H9 (cell line): ENCODE data around the gene REEP3. TPM values are rescaled to one million over a fixed set of nuclear protein-coding genes. Genes with fewer than 3 reads are reported as not detected.

Experiments
- DNase-seq: peaks from one replicate; pipeline ENCODE4 v3.0.0-alpha.2; 2017
- H2AFZ ChIP-seq: one replicate; pipeline ENCODE4 v1.6.1; 2013; ENCODE audit warnings: mild to moderate bottlenecking, low read length, control low read depth, moderate library complexity
- H2AK5ac ChIP-seq: 2 replicates; pipeline ENCODE4 v1.6.1; 2013; ENCODE audit warnings: low read length, control low read depth, mixed read lengths; ENCODE audit not compliant: insufficient read length
- H2BK120ac ChIP-seq: one replicate; pipeline ENCODE4 v1.6.1; 2013; ENCODE audit warnings: low read depth, mild to moderate bottlenecking, low read length, control low read depth, inconsistent platforms; ENCODE audit not compliant: poor library complexity, severe bottlenecking
- H2BK12ac ChIP-seq: 2 replicates; pipeline ENCODE4 v1.6.1; 2013; ENCODE audit warnings: low read length, control low read depth, mixed read lengths, low read depth; ENCODE audit not compliant: insufficient read length
- H2BK15ac ChIP-seq: 2 replicates; pipeline ENCODE4 v1.6.1; 2013; ENCODE audit warnings: low read depth, low read length, control low read depth
- H2BK20ac ChIP-seq: one replicate; pipeline ENCODE4 v1.6.1; 2013; ENCODE audit warnings: low read depth, mild to moderate bottlenecking, low read length, control low read depth, inconsistent platforms; ENCODE audit not compliant: poor library complexity, severe bottlenecking
- H2BK5ac ChIP-seq: 2 replicates; pipeline ENCODE4 v1.6.1; 2013; ENCODE audit warnings: low read length, control low read depth, mixed read lengths; ENCODE audit not compliant: insufficient read length
- H3K14ac ChIP-seq: 2 replicates; pipeline ENCODE4 v1.6.1; 2013; ENCODE audit warnings: low read length, control low read depth; ENCODE audit not compliant: insufficient read depth
- H3K18ac ChIP-seq: 2 replicates; pipeline ENCODE4 v1.6.1; 2013; ENCODE audit warnings: low read depth, mild to moderate bottlenecking, mixed read lengths, low read length, control low read depth; ENCODE audit not compliant: insufficient read length
- H3K23ac ChIP-seq: 2 replicates; pipeline ENCODE4 v1.6.1; 2013; ENCODE audit warnings: low read length, control low read depth, mixed read lengths, low read depth; ENCODE audit not compliant: insufficient read length
- H3K23me2 ChIP-seq: 2 replicates; pipeline ENCODE4 v1.6.1; 2013; ENCODE audit warnings: low read depth, mild to moderate bottlenecking, mixed read lengths, low read length, control low read depth; ENCODE audit not compliant: insufficient read length, poor library complexity, severe bottlenecking
- H3K27ac ChIP-seq: 2 replicates; pipeline ENCODE4 v1.5.1; 2013; ENCODE audit warnings: low read length, control low read depth, mixed read lengths, low read depth; ENCODE audit not compliant: insufficient read length
- H3K27me3 ChIP-seq: 2 replicates; pipeline ENCODE4 v1.6.1; 2013; ENCODE audit warnings: low read length, control low read depth, inconsistent platforms; ENCODE audit not compliant: insufficient read depth
- H3K4ac ChIP-seq: 2 replicates; pipeline ENCODE4 v1.6.1; 2013; ENCODE audit warnings: low read depth, mild to moderate bottlenecking, control low read depth, inconsistent platforms, low read length, moderate library complexity
- H3K4me1 ChIP-seq: 2 replicates; pipeline ENCODE4 v1.6.1; 2013; ENCODE audit warnings: low read length, control low read depth, inconsistent platforms; ENCODE audit not compliant: insufficient read depth
- H3K4me2 ChIP-seq: 2 replicates; pipeline ENCODE4 v1.6.1; 2013; ENCODE audit warnings: low read length, control low read depth, mixed read lengths; ENCODE audit not compliant: insufficient read length, insufficient read depth
- H3K56ac ChIP-seq: 2 replicates; pipeline ENCODE4 v1.6.1; 2013; ENCODE audit warnings: low read depth, mild to moderate bottlenecking, mixed read lengths, low read length, control low read depth; ENCODE audit not compliant: insufficient read length
- H3K79me1 ChIP-seq: 2 replicates; pipeline ENCODE4 v1.6.1; 2013; ENCODE audit warnings: low read depth, mild to moderate bottlenecking, moderate library complexity, low read length, control low read depth, inconsistent platforms; ENCODE audit not compliant: insufficient read depth, poor library complexity, severe bottlenecking
- H3K79me2 ChIP-seq: 2 replicates; pipeline ENCODE4 v1.6.1; 2013; ENCODE audit warnings: low read length, control low read depth, inconsistent platforms; ENCODE audit not compliant: insufficient read depth
- H3K9ac ChIP-seq: 2 replicates; pipeline ENCODE4 v1.6.1; 2013; ENCODE audit warnings: low read length, control low read depth, mixed read lengths; ENCODE audit not compliant: insufficient read length; ENCODE audit errors: extremely low read depth
- H3K9me3 ChIP-seq: one replicate; pipeline ENCODE4 v1.6.1; 2013; ENCODE audit warnings: low read depth, low read length, inconsistent platforms; ENCODE audit not compliant: control insufficient read depth
- H3T11ph ChIP-seq: one replicate; pipeline ENCODE4 v1.6.1; 2013; ENCODE audit warnings: mild to moderate bottlenecking, low read length, control low read depth, inconsistent platforms
- H4K20me1 ChIP-seq: one replicate; pipeline ENCODE4 v1.6.1; 2013; ENCODE audit not compliant: control insufficient read depth, insufficient read length, insufficient read depth
- H4K5ac ChIP-seq: 2 replicates; pipeline ENCODE4 v1.6.1; 2013; ENCODE audit warnings: low read depth, mild to moderate bottlenecking, mixed read lengths, low read length, control low read depth; ENCODE audit not compliant: insufficient read length
- H4K8ac ChIP-seq: replicated peaks from 2 replicates; pipeline ENCODE4 v1.6.1; 2013; ENCODE audit warnings: low read length, control low read depth, mixed read lengths, low read depth; ENCODE audit not compliant: insufficient read length
- H4K91ac ChIP-seq: 2 replicates; pipeline ENCODE4 v1.6.1; 2013; ENCODE audit warnings: low read depth, mild to moderate bottlenecking, moderate library complexity, mixed read lengths, low read length, control low read depth; ENCODE audit not compliant: insufficient read length
- H3K27ac Mint-ChIP-seq, 3 experiments: 2 replicates in 2 of 3; 3 replicates in 1 of 3; pipeline ENCODE4 v1.8.0; 2020 to 2021; ENCODE audit warnings: mixed read lengths in 3 of 3, mild to moderate bottlenecking in 1 of 3, moderate library complexity in 1 of 3
- H3K27me3 Mint-ChIP-seq: 2 replicates; pipeline ENCODE4 v1.8.0; 2021; ENCODE audit warnings: low read depth, mild to moderate bottlenecking, moderate library complexity, mixed read lengths
- H3K36me3 Mint-ChIP-seq, 3 experiments: 2 replicates in 2 of 3; 3 replicates in 1 of 3; pipeline ENCODE4 v1.8.0; 2020 to 2021; ENCODE audit warnings: low read depth in 3 of 3, mixed read lengths in 3 of 3; ENCODE audit not compliant: insufficient read depth in 1 of 3
- H3K4me1 Mint-ChIP-seq, 2 experiments: 2 replicates each; pipeline ENCODE4 v1.8.0; 2020; ENCODE audit warnings: mixed read lengths in 2 of 2
- H3K4me3 Mint-ChIP-seq, 2 experiments: 2 replicates in 1 of 2; 3 replicates in 1 of 2; pipeline ENCODE4 v1.8.0; 2020 to 2021; ENCODE audit warnings: mild to moderate bottlenecking in 2 of 2, mixed read lengths in 2 of 2, moderate library complexity in 1 of 2
- H3K9me3 Mint-ChIP-seq, 2 experiments: 2 replicates in 1 of 2; 3 replicates in 1 of 2; pipeline ENCODE4 v1.8.0; 2020; ENCODE audit warnings: mild to moderate bottlenecking in 2 of 2, mixed read lengths in 2 of 2, moderate library complexity in 1 of 2
- WGBS: extraction: QIAGEN DNeasy Blood & Tissue Kit; methylation state at CpG from one replicate; pipeline ENCODE4 v1.1.7; 2013; ENCODE audit warnings: missing lambda C conversion rate, low lambda C conversion rate, mixed read lengths; ENCODE audit not compliant: insufficient read length; ENCODE audit errors: extremely low coverage; 5-methylcytosine and 5-hydroxymethylcytosine counted together
- total RNA-seq: library from RNA; stranded (reverse); gene quantifications from 2 replicates; pipeline ENCODE4 v1.2.1, GENCODE V29; 2021
- TF ChIP-seq, protein P1 (sequence below): fragments of 200-600 bp; sonication (generic); conservative IDR thresholded peaks from 3 replicates; pipeline ENCODE4 v1.8.0; 2021; ENCODE audit warnings: antibody characterized with exemption, mild to moderate bottlenecking

Gene REEP3
- total RNA-seq, 1 experiment from 2014 or later: 21.4 TPM

DNA sequence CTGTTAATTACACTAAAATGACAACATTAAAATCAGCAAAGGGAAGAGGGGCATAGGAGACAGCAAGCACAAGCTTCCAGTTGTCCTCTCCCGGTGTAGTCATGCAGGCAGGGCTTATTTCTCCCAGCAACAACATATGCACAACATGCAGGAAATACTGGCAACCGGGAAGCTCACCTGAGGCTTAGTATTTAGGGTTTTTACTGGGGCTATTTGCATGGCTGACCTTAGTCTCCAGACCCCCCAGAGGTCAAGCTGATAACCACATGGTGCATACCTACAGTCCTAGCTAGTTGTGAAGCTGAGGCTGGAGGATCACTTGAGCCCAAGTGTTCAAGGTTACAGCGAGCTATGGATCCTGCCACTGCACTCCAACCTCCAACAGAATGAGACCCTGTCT is 42.6 kb upstream of the REEP3 start:
- no CpG with 5 or more reads among the region's 3 CpGs for WGBS
- Histone ChIP-seq H3K23ac (no peak overlapping the region), H3K56ac (no peak overlapping the region), H3K79me2 (peaks cover 9% of the 10 kb centered on the region; the same call in 1 of the 2 replicates), H2BK120ac (no peak overlapping the region), H3T11ph (no peak overlapping the region), H3K9me3 (no peaks in the 10 kb centered on the region), H2AFZ (no peak overlapping the region), H3K27me3 (no peaks in the 10 kb centered on the region), H4K8ac (no peak overlapping the region), H2BK5ac (no peak overlapping the region), H4K20me1 (no peaks in the 10 kb centered on the region), H3K27ac (no peak overlapping the region), H2AK5ac (no peak overlapping the region), H3K9ac (no peak overlapping the region), H3K14ac (no peak overlapping the region), H4K5ac (no peak overlapping the region), H3K4me1 (no peaks in the 10 kb centered on the region), H3K18ac (no peak overlapping the region), H3K4me2 (no peak overlapping the region), H3K79me1 (peaks cover 6% of the 10 kb centered on the region), H2BK12ac (no peak overlapping the region), H2BK20ac (no peak overlapping the region), H4K91ac (no peak overlapping the region), H3K23me2 (no peaks in the 10 kb centered on the region), H3K4ac (no peak overlapping the region), H2BK15ac (no peak overlapping the region)
- peak overlapping the region in 1 of 2 experiments; percentile 23; a peak in 1 of 5 replicates for H3K4me3 Mint-ChIP-seq
- TF ChIP-seq, protein P1, sequence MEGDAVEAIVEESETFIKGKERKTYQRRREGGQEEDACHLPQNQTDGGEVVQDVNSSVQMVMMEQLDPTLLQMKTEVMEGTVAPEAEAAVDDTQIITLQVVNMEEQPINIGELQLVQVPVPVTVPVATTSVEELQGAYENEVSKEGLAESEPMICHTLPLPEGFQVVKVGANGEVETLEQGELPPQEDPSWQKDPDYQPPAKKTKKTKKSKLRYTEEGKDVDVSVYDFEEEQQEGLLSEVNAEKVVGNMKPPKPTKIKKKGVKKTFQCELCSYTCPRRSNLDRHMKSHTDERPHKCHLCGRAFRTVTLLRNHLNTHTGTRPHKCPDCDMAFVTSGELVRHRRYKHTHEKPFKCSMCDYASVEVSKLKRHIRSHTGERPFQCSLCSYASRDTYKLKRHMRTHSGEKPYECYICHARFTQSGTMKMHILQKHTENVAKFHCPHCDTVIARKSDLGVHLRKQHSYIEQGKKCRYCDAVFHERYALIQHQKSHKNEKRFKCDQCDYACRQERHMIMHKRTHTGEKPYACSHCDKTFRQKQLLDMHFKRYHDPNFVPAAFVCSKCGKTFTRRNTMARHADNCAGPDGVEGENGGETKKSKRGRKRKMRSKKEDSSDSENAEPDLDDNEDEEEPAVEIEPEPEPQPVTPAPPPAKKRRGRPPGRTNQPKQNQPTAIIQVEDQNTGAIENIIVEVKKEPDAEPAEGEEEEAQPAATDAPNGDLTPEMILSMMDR: peak; percentile 20; the same call in 2 of the 3 replicates
- DNase-seq: peak; percentile 68
- no peaks in the 10 kb centered on the region for H3K9me3 Mint-ChIP-seq
- H3K27ac Mint-ChIP-seq: peak overlapping the region; percentile 20 to 68 (median 35)
- H3K27me3 Mint-ChIP-seq: no peaks in the 10 kb centered on the region
- H3K36me3 Mint-ChIP-seq: no peaks in the 10 kb centered on the region
- H3K4me1 Mint-ChIP-seq: peaks cover 35 to 40% of the 10 kb centered on the region in 2 experiments
